Measurements from ENCODE around the gene PSME3IP1. TPM values are rescaled to one million over a fixed set of nuclear protein-coding genes. Genes with fewer than 3 reads are reported as not detected.

PSME3IP1 gene
- total RNA-seq, 1 donor from 2014 or later = 77.8 TPM

GRCh38 chr16:57166451-57166850, 19.4 kb downstream of the PSME3IP1 start:
- Histone ChIP-seq H3K27ac (peak overlapping the region; percentile 48), H3K4me3 (no peak overlapping the region), H3K4me1 (peaks cover 22% of the 10 kb centered on the region), H3K9me3 (no peaks in the 10 kb centered on the region), H3K36me3 (peaks cover 82% of the 10 kb centered on the region), H3K27me3 (no peaks in the 10 kb centered on the region)
- DNase-seq = no peak
- TF ChIP-seq, protein P1, sequence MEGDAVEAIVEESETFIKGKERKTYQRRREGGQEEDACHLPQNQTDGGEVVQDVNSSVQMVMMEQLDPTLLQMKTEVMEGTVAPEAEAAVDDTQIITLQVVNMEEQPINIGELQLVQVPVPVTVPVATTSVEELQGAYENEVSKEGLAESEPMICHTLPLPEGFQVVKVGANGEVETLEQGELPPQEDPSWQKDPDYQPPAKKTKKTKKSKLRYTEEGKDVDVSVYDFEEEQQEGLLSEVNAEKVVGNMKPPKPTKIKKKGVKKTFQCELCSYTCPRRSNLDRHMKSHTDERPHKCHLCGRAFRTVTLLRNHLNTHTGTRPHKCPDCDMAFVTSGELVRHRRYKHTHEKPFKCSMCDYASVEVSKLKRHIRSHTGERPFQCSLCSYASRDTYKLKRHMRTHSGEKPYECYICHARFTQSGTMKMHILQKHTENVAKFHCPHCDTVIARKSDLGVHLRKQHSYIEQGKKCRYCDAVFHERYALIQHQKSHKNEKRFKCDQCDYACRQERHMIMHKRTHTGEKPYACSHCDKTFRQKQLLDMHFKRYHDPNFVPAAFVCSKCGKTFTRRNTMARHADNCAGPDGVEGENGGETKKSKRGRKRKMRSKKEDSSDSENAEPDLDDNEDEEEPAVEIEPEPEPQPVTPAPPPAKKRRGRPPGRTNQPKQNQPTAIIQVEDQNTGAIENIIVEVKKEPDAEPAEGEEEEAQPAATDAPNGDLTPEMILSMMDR (IDR thresholded peaks at IDR 0.05) = no peak
- peak; percentile 39 for ATAC-seq
- intact Hi-C loops (cut with DNase I) = loop anchor here (5.0 kb wide), 1 partner anchor 79 kb away; no protein-coding TSS in a partner anchor

- intact Hi-C loops (cut with DNase I) = loop anchor here (5.0 kb wide), 1 partner anchor 79 kb away; no protein-coding TSS in a partner anchor
- Histone ChIP-seq H3K4me1 (peaks cover 22% of the 10 kb centered on the region), H3K4me3 (no peak overlapping the region), H3K27ac (no peak overlapping the region), H3K27me3 (no peaks in the 10 kb centered on the region), H3K9me3 (no peaks in the 10 kb centered on the region), H3K36me3 (peaks cover 82% of the 10 kb centered on the region)
- TF ChIP-seq, protein P1 (IDR thresholded peaks at IDR 0.05) = no peak
- ATAC-seq (no peak), DNase-seq (no peak)
These were observed 19.9 kb downstream of the PSME3IP1 start for GRCh38 chr16:57165938-57166337.

DNA sequence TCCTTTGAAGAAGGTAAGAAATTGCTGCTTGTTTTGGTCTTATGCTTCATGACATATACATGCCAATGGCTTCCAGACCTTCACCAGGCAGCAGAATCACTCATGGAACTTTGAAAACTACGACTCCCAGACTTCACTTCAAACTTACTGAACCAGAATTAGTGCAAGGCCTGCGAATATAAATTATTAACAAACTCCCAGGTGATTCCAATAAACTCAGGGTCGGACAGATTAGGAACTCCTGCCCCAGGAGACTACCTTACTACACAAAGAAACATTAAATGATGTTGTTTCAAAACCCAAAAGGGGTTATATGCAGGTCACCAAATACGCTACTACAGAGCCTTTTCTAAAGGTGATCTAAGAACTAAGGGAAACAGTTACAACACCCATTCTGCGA, 20.4 kb downstream of the PSME3IP1 start:
- no peak overlapping the region for H3K4me3 ChIP-seq
- no peak overlapping the region for H3K27ac ChIP-seq
- H3K27me3 ChIP-seq = no peaks in the 10 kb centered on the region
- ATAC-seq = no peak
- H3K4me1 ChIP-seq = peaks cover 22% of the 10 kb centered on the region
- intact Hi-C loops (cut with DNase I) = loop anchor here (5.0 kb wide), 1 partner anchor 78 kb away; no protein-coding TSS in a partner anchor
- no peak for DNase-seq
- peaks cover 77% of the 10 kb centered on the region for H3K36me3 ChIP-seq
- H3K9me3 ChIP-seq = no peaks in the 10 kb centered on the region
- TF ChIP-seq, protein P1 (IDR thresholded peaks at IDR 0.05) = no peak

DNA sequence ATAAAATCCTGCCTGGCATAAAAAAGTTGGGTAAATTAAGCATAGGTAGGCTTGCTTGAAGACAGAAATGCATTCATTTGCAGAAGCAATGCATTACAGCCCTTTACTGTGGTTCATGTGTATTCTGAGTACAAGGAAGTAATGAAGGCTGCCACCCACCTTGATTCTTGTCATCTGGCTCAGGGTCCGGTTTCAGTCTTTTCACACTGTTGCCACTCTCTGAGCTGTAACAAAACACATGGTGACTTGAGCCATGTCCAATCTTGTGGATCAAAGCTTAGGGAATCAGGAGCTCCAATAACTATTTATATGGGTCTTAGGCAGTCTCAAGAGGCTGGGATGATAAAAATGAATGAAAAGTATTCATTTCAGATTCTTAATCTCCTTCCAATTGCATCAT, 22.0 kb downstream of the PSME3IP1 start:
- no peak for ATAC-seq
- no peaks in the 10 kb centered on the region for H3K9me3 ChIP-seq
- intact Hi-C loops (cut with DNase I) = no loop called here

DNA sequence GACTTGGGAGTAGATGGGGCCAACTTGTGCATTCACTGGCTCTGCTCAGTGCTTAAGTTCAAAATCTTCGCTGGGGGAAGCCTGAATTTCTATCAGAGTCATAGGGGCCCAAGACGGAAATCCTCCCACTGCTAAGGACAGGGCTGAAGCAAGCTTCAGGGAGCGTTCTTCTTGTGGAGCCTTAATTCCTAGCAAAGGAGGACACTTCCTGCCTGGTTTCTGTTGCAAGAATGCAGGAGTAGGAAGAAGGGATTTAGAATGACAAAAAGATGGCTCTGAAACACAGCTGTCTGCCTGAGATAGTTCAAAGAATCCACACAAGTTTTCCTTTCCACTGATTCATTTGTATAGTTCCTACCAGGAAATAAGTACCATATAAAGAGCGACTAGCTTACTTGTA, 26.4 kb downstream of the PSME3IP1 start:
- intact Hi-C loops (cut with DNase I) = no loop called here
- Histone ChIP-seq H3K27me3 (no peaks in the 10 kb centered on the region), H3K9me3 (no peaks in the 10 kb centered on the region), H3K4me1 (no peaks in the 10 kb centered on the region), H3K27ac (no peak overlapping the region), H3K36me3 (peaks cover 80% of the 10 kb centered on the region), H3K4me3 (no peak overlapping the region)
- no peak for DNase-seq
- TF ChIP-seq, protein P1 (IDR thresholded peaks at IDR 0.05) = no peak
- no peak for ATAC-seq

More for the DNA sequence above, 22.0 kb downstream of the PSME3IP1 start:
- TF ChIP-seq, protein P1 (IDR thresholded peaks at IDR 0.05) = no peak
- H3K27ac ChIP-seq = no peak overlapping the region
- H3K4me3 ChIP-seq = no peak overlapping the region
- peaks cover 22% of the 10 kb centered on the region for H3K4me1 ChIP-seq
- peaks cover 68% of the 10 kb centered on the region for H3K36me3 ChIP-seq
- no peaks in the 10 kb centered on the region for H3K27me3 ChIP-seq
- DNase-seq = no peak

GRCh38 chr16:57157533-57157932, 28.3 kb downstream of the PSME3IP1 start:
- DNase-seq = no peak
- no peak for ATAC-seq
- TF ChIP-seq, protein P1 (IDR thresholded peaks at IDR 0.05) = no peak
- Histone ChIP-seq H3K27ac (no peak overlapping the region), H3K27me3 (no peaks in the 10 kb centered on the region), H3K36me3 (peaks cover 80% of the 10 kb centered on the region), H3K9me3 (no peaks in the 10 kb centered on the region), H3K4me1 (no peaks in the 10 kb centered on the region), H3K4me3 (no peak overlapping the region)
- intact Hi-C loops (cut with DNase I) = no loop called here

Measured in upper lobe of right lung (tissue), 1 donor.